Measurements from ENCODE around the gene RCSD1.
"Not testable (repeated sequence)": the region's sequence is repeated elsewhere in the genome, so short reads cannot be mapped to it uniquely, and the experiment has no call there.

Gene RCSD1

DNA sequence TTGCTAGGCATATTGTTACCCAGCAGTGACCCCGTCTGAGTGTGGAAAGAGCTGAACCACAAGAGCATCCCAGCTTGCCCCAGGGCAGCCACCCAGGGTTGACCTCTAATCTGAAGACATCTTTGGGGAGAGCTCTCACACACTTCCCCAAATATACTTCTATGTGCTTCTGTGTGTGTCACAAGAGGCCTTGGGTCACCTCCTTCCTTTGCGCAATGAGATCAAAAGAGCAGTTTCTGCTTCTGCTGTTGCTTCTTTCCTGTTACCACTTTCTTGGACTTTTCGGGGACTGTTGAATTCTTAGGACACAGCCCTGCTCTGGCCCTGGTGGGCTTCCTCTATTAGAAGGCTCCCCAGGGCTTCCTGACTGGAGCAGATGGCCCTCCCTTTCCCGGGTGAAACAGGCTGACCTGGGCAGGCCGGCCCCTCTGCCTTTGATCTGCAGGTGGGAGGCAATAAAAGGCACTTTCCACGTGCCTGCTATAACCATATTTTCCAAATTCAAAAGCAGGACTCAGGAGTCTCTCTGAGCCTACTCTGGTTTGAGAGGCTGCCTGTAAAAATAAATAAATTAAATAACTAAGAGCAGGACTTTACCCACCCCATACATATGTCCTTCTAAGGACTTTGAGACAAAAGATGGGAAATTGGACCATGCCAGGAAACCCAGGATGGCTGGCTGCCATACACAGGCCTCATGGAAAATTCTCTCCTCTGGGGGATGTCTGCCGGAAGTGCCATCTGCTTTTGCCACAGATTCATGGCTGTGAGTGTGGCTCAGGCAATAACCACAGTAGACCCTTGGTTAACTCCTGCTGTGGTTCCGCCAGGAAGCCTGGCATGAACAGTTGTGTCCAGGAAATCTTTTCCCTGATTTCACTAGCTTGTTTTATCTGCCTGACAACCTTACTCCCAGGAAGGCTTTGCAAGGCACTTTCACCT lies 28.3 kb upstream of the RCSD1 start:
- H3K9me3 ChIP-seq (ENCODE audit: control insufficient read depth, low read length): no peaks in the 10 kb centered on the region
- no peak for DNase-seq (ENCODE audit: low read depth)
- peaks cover 16% of the 10 kb centered on the region for H3K4me1 ChIP-seq (ENCODE audit: control insufficient read depth, insufficient read depth, low read length)
- H3K36me3 ChIP-seq (ENCODE audit: control insufficient read depth, insufficient read depth, low read length, severe bottlenecking): no peaks in the 10 kb centered on the region
- no peak overlapping the region for H3K4me3 ChIP-seq (ENCODE audit: low read length)
- H3K9ac ChIP-seq (ENCODE audit: low read length): no peak overlapping the region
- H3K27me3 ChIP-seq (replicated peaks; ENCODE audit: control insufficient read depth, insufficient read depth, low read length): no peaks in the 10 kb centered on the region

DNA sequence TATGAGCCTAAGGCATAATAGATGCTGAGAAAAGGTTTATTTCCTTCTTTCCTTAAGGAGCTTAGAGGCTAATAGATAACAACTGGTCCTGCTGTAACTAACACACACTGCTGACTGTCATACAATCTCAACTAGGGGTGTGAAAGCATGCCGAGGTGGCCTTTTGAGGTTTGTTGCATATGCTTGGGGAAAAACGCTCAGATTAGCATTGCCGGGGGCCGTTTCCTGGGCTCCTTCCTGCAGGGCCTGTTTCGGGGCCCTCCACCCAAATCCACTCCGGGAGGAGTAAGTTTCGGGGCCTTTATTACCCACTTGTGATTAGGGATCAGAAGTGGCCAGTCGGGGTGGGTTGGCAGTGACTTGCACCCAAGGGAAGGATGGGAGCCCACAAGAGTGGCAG lies 27.2 kb upstream of the RCSD1 start:
- H3K36me3 ChIP-seq (ENCODE audit: control insufficient read depth, insufficient read depth, low read length, severe bottlenecking): no peaks in the 10 kb centered on the region
- H3K27me3 ChIP-seq (replicated peaks; ENCODE audit: control insufficient read depth, insufficient read depth, low read length): no peaks in the 10 kb centered on the region
- no peak overlapping the region for H3K9ac ChIP-seq (ENCODE audit: low read length)
- H3K4me1 ChIP-seq (ENCODE audit: control insufficient read depth, insufficient read depth, low read length): peaks cover 16% of the 10 kb centered on the region
- peaks cover 8% of the 10 kb centered on the region for H3K9me3 ChIP-seq (ENCODE audit: control insufficient read depth, low read length)
- no peak for DNase-seq (ENCODE audit: low read depth)
- H3K4me3 ChIP-seq (ENCODE audit: low read length): no peak overlapping the region

DNA sequence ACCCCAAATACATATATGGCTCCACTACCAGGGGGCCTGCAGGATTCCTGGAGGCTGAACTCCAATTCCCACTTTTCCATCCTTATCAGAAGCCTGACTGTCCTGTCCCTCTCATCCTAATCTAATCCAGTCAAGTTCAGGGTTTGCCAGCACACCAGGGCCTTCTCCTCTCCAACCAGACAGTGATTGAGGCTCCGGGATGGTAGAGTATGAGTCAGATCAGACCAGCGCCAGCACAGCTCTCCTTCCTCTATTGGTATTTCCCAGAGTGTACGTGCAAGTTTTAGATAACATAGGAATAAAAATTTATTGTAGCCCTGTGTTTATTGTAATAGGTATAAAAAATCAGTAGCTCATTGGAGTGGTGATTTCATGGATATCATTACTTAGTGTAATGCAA lies 24.5 kb upstream of the RCSD1 start:
- no peaks in the 10 kb centered on the region for H3K27me3 ChIP-seq (replicated peaks; ENCODE audit: control insufficient read depth, insufficient read depth, low read length)
- DNase-seq (ENCODE audit: low read depth): no peak
- no peaks in the 10 kb centered on the region for H3K36me3 ChIP-seq (ENCODE audit: control insufficient read depth, insufficient read depth, low read length, severe bottlenecking)
- H3K9ac ChIP-seq (ENCODE audit: low read length): no peak overlapping the region
- H3K9me3 ChIP-seq (ENCODE audit: control insufficient read depth, low read length): peaks cover 12% of the 10 kb centered on the region
- H3K4me3 ChIP-seq (ENCODE audit: low read length): no peak overlapping the region
- peaks cover 10% of the 10 kb centered on the region for H3K4me1 ChIP-seq (ENCODE audit: control insufficient read depth, insufficient read depth, low read length)

DNA sequence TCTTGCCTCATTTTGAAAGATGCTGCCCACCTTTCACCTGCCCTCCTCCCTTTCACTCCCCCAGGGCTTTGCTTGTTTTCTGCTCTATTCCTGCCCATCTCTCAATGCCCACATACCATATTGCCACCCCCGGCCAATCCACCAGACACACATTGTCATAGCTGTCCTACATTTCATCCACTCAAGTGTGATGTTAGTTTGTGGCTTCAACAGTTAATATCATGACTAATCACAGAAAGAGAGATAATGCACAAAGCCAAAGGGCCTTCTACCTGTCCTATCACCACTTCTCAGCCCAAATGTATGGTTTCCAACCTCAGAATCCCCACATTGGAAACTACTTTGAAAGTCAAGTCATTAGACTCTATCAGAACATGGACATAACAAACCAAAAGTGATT lies 18.0 kb upstream of the RCSD1 start:
- Histone ChIP-seq H3K9ac (ENCODE audit: low read length) (no peak overlapping the region), H3K9me3 (ENCODE audit: control insufficient read depth, low read length) (peaks cover 18% of the 10 kb centered on the region), H3K36me3 (ENCODE audit: control insufficient read depth, insufficient read depth, low read length, severe bottlenecking) (no peaks in the 10 kb centered on the region), H3K27me3 (replicated peaks; ENCODE audit: control insufficient read depth, insufficient read depth, low read length) (no peaks in the 10 kb centered on the region), H3K4me3 (ENCODE audit: low read length) (no peak overlapping the region), H3K4me1 (ENCODE audit: control insufficient read depth, insufficient read depth, low read length) (peaks cover 4% of the 10 kb centered on the region)
- no peak for DNase-seq (ENCODE audit: low read depth)

DNA sequence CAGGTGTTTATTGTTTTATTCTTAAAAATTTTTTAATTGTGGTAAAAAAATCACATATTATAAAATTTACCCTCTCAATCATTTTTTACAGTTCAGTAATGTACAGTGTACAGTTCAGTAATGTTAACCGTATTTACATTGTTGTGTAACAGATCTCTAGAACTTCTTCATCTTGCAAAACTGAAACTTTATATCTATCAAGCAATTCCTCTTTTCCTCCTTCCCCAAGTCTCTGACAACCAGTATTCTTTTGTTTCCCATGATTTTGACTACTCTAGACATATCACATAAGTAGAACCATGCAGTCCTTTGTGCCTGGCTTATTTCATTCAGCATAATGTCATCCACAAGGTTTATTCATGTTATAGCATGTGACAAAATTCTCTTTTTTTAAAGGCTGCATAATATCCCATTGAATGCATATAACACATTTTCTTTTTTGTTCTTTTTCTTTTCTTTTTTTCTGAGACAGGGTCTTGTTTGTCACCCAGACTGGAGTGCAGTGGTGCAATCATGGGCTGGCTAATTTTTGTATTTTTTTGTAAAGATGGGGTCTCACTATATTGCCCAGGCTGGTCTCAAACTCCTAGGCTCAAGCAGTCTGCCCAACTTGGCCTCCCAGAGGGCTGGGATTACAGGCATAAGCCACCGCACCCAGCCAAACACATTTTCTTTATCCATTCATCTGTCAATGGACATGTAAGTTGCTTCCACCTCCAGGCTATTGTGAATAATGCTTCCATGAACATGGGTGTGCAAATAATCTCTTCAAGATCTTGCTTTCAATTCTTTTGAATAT lies 17.2 kb upstream of the RCSD1 start:
- no peak for DNase-seq (ENCODE audit: low read depth)
- H3K36me3 ChIP-seq (ENCODE audit: control insufficient read depth, insufficient read depth, low read length, severe bottlenecking): no peaks in the 10 kb centered on the region
- H3K27me3 ChIP-seq (replicated peaks; ENCODE audit: control insufficient read depth, insufficient read depth, low read length): no peaks in the 10 kb centered on the region
- peaks cover 10% of the 10 kb centered on the region for H3K9me3 ChIP-seq (ENCODE audit: control insufficient read depth, low read length)
- H3K4me1 ChIP-seq (ENCODE audit: control insufficient read depth, insufficient read depth, low read length): peaks cover 11% of the 10 kb centered on the region
- no peak overlapping the region for H3K4me3 ChIP-seq (ENCODE audit: low read length)
- no peak overlapping the region for H3K9ac ChIP-seq (ENCODE audit: low read length)

DNA sequence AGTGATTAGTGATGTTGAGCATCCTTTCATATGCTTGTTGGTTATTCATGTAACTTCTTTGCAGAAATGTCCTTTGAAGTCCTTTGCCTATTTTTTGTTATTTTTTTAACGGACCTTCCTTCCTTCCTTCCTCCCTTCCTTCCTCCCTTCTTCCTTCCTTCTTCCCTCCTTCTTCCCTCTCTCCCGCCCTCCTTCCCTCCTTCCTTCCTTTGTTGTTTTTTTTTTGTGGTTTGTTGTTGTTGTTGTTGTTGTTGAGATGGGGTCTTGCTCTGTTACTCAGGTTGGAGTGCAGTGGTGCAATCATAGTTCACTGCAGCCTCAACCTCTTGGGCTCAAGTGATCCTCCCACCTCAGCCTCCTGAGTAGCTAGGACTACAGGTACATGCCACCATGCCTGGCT lies 16.0 kb upstream of the RCSD1 start:
- H3K4me3 ChIP-seq (ENCODE audit: low read length); H3K9me3 ChIP-seq (ENCODE audit: control insufficient read depth, low read length); H3K9ac ChIP-seq (ENCODE audit: low read length); DNase-seq (ENCODE audit: low read depth); H3K27me3 ChIP-seq (replicated peaks; ENCODE audit: control insufficient read depth, insufficient read depth, low read length); H3K36me3 ChIP-seq (ENCODE audit: control insufficient read depth, insufficient read depth, low read length, severe bottlenecking): not testable (repeated sequence)
- peaks cover 11% of the 10 kb centered on the region for H3K4me1 ChIP-seq (ENCODE audit: control insufficient read depth, insufficient read depth, low read length)

DNA sequence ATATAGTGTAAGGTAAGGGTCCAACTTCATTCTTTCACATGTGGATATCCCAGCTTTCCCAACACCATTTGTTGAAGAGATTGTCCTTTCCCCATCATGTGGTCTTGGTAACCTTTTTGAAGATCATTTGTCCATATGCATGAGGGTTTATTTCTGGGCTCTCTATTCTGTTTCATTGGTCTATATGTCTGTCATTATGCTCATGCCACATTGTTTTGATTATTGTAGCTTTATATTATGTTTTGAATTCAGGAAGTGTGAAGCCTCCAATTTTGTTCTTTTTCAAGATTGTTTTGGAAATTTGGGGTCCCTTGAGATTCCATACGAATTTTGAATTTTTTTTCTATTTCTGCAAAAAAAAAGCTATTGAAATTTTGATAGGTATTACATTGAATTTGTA lies 15.2 kb upstream of the RCSD1 start:
- no peaks in the 10 kb centered on the region for H3K36me3 ChIP-seq (ENCODE audit: control insufficient read depth, insufficient read depth, low read length, severe bottlenecking)
- H3K4me3 ChIP-seq (ENCODE audit: low read length): no peak overlapping the region
- peaks cover 11% of the 10 kb centered on the region for H3K4me1 ChIP-seq (ENCODE audit: control insufficient read depth, insufficient read depth, low read length)
- peaks cover 6% of the 10 kb centered on the region for H3K9me3 ChIP-seq (ENCODE audit: control insufficient read depth, low read length)
- DNase-seq (ENCODE audit: low read depth): no peak
- no peaks in the 10 kb centered on the region for H3K27me3 ChIP-seq (replicated peaks; ENCODE audit: control insufficient read depth, insufficient read depth, low read length)
- no peak overlapping the region for H3K9ac ChIP-seq (ENCODE audit: low read length)

DNA sequence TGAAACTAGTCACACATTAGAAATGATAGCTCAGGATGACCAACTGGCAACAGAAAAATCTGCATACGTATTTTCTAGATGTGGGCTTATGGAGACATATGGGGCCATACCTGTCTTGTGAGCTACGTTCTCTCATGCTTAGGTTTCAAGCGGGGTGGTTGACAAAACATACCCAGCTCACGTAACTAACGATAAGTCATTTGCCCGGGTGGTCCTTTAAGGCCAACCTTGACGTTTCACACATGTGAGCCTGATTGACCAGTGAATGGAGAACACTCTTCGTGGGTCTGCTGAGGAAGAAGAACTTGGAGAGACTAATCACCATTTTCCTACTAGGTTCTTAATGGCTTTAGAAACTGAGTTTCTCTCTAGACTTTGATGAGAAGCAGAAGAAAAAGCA lies 13.5 kb upstream of the RCSD1 start:
- Histone ChIP-seq H3K4me1 (ENCODE audit: control insufficient read depth, insufficient read depth, low read length) (peaks cover 15% of the 10 kb centered on the region), H3K9ac (ENCODE audit: low read length) (no peak overlapping the region), H3K4me3 (ENCODE audit: low read length) (no peak overlapping the region), H3K36me3 (ENCODE audit: control insufficient read depth, insufficient read depth, low read length, severe bottlenecking) (no peaks in the 10 kb centered on the region), H3K27me3 (replicated peaks; ENCODE audit: control insufficient read depth, insufficient read depth, low read length) (no peaks in the 10 kb centered on the region), H3K9me3 (ENCODE audit: control insufficient read depth, low read length) (peaks cover 6% of the 10 kb centered on the region)
- DNase-seq (ENCODE audit: low read depth): no peak

DNA sequence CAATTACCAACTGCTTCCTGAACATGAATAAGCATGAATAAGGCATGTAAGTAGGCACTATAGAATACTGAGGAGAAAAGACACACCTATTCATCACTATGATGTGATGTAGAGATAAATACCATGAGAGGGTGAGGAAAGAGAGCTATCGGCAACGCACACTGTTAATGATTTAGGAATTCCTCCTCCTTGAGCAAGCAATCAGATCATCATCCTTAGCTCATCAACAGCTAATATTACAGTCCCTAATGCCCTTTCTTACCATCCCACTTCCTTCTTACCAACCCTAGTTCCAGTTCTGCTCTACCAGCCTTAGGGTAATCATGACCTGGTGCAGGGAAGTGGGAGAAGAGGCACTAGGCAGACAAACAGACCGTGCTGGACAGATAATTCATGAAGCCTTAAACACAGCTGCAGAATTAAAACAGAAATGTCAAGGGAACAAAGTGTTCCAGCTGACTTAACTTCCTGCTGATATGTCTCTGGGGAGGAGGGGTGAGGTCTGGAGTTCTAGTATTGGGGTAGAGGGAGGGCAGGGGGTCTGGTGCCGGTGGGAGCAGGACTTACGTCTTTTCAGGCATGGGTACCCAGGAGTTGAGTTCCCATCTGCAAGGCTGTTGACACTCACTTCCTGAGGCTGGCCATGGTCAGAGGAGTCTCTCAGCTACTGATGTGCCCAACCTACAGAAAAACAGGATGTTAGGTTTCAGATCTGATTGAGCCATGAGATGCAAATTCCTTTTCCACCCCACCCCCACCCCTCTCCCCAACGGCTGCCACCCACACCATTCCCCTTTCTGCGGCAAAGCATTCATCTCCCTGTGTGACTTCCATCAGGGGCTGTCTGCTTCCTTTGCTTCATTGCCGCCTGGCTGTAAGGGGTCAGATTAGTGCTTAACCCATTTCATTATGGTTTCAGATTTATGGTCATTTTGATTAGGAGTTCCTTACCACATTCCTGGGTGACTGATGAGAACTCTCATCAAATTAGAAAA lies 12.6 kb upstream of the RCSD1 start:
- Histone ChIP-seq H3K4me1 (ENCODE audit: control insufficient read depth, insufficient read depth, low read length) (peaks cover 15% of the 10 kb centered on the region), H3K36me3 (ENCODE audit: control insufficient read depth, insufficient read depth, low read length, severe bottlenecking) (no peaks in the 10 kb centered on the region), H3K27me3 (replicated peaks; ENCODE audit: control insufficient read depth, insufficient read depth, low read length) (no peaks in the 10 kb centered on the region), H3K4me3 (ENCODE audit: low read length) (no peak overlapping the region), H3K9me3 (ENCODE audit: control insufficient read depth, low read length) (peaks cover 6% of the 10 kb centered on the region), H3K9ac (ENCODE audit: low read length) (no peak overlapping the region)
- peak; percentile 15 for DNase-seq (ENCODE audit: low read depth)

DNA sequence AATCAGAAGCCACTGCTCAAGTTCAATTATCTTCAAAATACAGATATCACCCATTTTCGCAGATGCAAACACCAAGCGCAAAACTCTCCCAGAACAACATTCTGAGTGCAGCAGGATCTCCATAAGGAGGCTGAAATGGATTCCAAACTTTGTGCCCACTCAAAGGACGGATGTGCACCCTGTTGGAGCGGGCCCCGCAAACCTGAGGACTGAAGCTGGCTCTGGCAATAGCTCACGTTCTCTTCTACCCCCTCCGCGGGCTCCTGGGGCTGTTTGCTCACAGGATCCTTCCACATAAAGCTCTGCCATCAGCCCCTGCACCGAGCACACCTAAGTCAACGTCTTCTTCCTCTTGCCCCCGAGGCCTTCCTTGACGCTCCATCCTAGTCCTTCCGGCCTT lies 11.7 kb upstream of the RCSD1 start:
- Histone ChIP-seq H3K4me1 (ENCODE audit: control insufficient read depth, insufficient read depth, low read length) (peaks cover 15% of the 10 kb centered on the region), H3K9ac (ENCODE audit: low read length) (no peak overlapping the region), H3K27me3 (replicated peaks; ENCODE audit: control insufficient read depth, insufficient read depth, low read length) (no peaks in the 10 kb centered on the region), H3K9me3 (ENCODE audit: control insufficient read depth, low read length) (peaks cover 6% of the 10 kb centered on the region), H3K36me3 (ENCODE audit: control insufficient read depth, insufficient read depth, low read length, severe bottlenecking) (no peaks in the 10 kb centered on the region), H3K4me3 (ENCODE audit: low read length) (no peak overlapping the region)
- no peak for DNase-seq (ENCODE audit: low read depth)
